HG02885 (cell line): ENCODE measurements around the gene DPP10.
"Not testable (repeated sequence)": the region's sequence is repeated elsewhere in the genome, so short reads cannot be mapped to it uniquely, and the experiment has no call there.

Experiments
- ATAC-seq: cut with Tn5 transposase; IDR thresholded peaks from one replicate; pipeline ENCODE4 v1.9.1; 2021; ENCODE audit warnings: mild to moderate bottlenecking; ENCODE audit not compliant: unreplicated experiment, poor library complexity

The DPP10 gene

DNA sequence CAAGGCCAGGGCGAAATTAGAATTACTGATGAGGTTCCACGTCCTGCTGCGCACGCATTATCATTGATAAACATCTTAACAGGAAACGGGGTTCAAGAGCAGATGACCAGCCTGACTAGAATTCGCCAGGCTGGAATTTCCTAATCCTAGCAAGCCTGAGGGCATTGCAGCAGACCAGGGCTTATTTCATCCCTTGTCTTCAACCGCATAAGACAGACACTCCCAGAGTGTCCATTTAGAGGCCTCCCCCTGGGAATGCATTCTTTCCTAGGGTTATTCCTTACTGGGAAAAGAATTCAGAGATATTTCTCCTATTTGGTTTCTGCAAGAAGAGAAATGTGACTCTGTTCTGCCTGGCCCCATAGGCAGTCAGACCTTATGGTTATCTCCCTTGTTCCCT, 486.8 kb downstream of the DPP10 start:
- ATAC-seq = no peak

DNA sequence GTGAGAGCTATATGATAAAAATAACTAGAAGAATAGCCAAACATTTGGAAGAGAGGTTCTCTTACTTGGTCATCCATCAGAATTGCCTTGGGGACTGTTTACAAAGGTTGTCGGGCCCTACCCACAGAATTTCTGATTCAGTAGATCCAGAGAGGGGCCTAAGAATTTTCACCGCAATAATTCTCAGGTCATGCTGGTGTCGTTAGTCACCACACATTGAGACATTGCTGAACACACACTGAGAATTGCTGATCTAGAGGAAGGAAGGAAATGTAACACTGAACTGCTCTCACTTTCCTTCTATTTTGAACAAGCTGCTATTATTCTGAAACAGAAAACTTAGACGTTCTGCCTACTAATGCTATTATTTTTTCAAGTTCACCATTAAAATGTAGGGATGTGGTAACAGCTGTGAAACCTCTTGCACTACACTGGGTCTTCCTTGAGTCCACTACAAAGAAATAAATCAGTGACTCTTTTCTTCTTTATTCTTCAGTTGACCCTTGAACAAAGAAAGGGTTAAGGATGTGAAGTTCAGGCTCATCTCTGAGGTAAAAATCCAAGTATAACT, 491.3 kb downstream of the DPP10 start:
- ATAC-seq = no peak

DNA sequence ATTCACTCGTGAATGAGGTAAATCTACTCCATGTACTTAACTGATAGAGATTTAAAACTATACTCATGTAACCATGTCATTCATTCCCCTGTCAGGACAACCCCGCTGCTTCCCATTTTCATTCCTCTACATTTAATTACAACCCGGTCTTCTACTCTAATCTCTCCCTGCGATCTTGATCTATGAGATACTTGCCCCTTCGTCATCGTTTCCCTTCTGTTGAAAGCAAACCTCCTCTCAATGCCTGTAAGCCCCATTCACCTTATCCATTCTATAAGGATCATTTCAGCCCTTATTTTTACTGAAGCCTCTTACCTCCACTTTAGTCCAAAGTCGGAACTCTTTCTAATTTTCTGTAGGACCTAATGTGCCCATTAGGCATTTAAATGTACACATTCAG, 492.6 kb downstream of the DPP10 start:
- no peak for ATAC-seq

DNA sequence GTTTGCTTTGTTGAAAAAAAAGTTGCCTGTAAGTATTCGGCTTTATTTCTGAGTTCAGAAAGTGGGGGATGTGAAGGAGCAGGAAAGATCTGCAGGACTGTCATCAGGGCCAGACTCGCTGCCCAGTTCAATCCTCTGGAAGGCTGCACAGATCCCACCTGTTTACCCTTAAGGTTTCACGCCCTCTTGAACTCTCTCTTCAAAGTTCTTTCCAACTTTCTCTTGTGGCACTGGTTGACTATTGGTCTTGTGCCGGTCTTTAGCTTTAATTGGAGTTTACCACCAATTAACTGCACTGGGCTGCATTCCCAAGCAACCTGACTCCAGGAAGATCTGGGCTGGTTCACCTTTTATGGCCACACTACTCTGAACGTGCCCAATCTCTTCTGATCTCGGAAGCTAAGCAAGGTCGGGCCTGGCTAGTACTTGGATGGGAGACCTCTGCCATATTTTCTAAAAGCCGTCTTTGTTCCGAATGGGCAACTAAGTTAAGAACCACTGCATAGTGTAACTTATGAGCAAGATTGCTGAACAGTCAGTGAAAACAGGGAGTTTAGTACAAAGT, 495.0 kb downstream of the DPP10 start:
- no peak for ATAC-seq

DNA sequence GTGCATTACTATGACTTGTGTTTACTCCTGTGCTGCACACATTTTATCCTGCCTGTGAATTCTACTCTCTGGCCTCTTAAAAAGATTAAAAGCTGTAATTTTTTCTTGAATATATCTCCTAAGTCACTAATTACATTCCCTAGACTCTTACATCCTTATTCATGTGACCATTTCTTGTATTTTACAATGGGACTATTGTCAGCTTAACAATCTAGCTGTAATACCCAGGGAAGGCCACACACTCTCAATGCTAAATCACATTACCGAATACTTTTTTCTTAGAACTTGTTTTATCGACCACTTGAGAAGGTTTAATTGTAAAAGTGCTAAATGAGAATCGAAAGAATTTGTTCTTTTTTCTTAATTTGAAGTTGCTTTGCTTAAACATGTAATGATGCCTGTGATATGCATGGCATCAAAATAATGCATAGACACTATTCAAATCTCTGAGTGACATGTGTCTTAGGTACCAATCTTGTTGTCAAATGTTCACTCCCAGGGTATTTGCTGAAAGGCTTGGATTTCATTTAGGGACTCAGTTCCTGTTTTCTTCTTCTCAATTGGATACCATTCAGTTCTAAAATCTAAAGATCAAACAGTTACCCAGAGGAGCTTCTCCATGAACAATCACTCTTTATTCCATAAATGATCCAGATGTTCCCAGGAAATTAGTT, 498.5 kb downstream of the DPP10 start:
- no peak for ATAC-seq

DNA sequence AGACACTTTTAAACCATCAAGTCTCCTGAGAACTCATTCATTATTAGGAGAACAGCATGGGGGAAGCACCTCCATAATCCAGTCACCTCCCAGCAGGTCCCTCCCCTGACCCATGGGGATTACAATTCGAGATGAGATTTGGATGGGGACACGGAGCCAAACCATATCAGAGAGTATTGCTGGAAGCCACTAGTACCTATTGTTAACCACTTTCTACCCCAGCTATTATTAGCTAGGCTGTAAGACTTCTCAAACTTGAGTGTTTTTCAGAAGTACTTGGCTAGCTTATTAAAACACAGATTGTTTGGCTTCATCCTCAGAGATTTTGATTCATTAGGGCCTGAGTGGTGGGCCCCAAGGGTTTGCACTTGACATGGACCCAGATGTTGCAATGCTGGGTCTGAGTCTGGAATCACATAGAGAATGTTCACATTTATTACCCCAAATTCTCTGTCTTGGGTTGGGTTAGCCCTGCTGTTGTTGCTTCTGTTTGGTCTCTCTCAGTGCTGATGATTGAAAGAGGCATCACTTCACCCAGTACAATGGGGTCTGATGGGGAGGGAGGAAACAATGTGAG, 506.9 kb downstream of the DPP10 start:
- no peak for ATAC-seq

DNA sequence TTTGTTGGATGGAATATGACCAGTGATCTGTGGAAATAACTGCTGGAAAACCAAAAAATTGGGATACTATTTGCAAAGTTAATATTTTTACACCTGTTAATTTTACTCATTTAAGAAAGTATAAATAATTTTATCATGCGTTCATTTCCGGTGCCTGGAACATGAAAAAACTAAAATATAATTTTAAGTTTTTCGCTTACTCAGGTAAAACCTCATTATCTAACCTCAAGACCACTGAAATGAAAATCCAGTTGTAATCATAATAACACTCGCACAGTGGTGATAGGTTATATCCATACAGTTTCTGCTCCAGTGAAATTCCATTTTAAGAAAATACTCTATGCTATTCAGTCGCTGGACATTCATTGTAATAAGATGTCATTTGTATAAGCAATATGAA, 517.9 kb downstream of the DPP10 start:
- ATAC-seq = no peak

DNA sequence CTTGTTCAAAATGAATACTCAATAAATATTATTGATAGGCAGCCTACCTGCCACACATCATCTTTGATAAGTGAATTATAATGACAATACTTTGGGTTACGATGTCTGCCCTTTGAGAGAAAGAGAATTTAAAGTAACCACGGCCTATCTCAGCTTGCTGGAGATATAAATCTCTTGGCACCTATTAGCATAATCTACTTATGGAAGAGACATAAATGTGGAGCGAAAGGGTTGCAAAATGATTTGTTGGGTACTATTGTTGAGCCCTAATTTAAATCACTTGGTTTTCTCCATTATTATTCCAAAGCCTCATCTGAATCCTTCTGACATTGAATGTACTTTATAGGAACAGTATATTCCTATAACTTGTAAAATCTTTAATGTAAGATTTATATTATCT, 520.1 kb downstream of the DPP10 start:
- ATAC-seq = no peak

DNA sequence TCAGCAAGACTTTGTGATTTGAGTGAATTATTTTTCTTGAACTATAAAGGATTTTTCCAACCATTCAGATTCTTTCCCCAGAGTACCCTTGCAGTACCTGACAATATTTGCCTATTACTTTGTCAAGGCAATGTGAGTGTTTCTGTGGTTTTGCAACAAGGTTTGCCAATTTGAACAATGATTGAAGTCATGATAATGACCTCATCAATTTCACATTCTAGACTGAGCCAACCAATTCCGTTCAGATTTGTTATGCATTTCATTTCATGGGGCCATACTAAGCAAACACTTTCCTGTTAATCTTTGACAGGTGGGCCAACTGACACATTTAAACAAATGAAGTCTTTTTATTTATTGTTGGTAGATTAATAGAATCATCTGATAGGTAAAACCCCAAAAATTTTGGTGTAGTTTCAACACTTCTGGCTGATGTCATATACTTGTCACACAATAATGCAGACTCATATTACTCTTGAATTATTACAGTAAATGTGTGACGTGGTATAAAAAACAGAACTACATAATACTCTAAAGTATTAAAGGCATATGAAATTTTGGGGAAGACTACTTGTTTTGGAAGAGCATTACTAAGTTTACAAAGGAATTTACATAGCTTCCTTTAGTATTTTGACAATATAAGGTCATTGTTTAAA, 526.4 kb downstream of the DPP10 start:
- ATAC-seq = no peak

DNA sequence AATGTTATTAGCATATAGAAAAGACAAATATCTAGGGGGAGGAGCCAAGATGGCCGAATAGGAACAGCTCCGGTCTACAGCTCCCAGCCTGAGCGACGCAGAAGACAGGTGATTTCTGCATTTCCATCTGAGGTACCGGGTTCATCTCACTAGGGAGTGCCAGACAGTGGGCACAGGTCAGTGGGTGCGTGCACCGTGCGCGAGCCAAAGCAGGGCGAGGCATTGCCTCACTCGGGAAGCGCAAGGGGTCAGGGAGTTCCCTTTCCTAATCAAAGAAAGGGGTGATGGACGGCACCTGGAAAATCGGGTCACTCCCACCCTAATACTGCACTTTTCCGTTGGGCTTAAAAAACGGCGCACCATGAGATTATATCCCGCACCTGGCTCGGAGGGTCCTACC, 561.9 kb downstream of the DPP10 start:
- ATAC-seq = not testable (repeated sequence)

DNA sequence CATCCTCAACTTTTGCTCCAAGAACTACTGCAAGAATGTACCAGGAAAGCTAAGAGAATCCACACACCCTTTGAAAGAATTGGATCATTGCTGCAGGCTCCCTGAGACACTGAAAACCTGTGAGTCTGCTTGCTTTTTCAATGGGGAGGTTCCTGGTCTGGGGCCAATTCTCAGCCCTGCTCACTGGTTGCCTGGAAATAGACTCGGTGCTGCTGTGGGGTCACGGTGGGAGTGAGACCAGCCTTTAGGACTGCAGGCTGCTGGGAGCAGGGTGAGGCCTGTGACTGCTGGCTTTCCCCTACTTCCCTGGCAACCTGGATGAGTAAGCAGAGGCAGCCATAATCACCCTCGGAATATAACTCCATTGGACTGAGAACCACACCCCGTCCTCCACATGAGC, 569.3 kb downstream of the DPP10 start:
- no peak for ATAC-seq

DNA sequence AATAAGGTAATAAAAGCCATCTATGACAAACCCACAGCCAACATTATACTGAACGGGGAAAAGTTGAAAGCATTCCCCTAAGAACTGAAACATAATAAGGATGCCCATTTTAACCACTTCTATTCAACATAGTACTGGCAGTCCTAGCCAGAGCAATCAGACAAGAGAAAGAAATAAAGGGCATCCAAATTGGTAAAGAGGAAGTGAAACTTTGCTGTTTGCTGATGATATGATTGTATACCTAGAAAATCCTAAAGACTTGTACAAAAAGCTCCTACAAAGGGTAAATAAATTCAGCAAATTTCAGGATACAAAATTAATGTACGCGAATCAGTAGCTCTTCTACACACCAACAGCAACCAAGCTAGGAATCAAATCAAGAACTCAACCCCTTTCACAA, 579.6 kb downstream of the DPP10 start:
- not testable (repeated sequence) for ATAC-seq

DNA sequence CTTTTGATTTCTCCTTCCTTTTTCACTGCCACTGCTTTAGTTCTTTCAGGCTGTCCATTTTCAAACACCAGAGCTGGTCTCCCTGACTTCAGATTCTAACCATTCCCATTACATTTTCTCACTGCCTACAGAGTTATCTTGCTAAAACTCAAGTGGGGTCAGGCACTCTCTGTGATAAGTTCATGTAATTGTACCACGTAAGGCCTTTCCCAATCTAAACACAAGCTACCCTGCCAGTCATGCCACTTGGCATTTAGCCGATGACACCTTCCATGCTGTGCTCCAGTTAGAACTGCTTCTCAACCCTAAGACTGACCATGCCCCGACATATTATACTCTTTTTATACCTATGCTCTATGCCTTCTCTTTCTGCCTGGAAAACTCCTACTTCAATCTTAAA, 592.4 kb downstream of the DPP10 start:
- no peak for ATAC-seq

DNA sequence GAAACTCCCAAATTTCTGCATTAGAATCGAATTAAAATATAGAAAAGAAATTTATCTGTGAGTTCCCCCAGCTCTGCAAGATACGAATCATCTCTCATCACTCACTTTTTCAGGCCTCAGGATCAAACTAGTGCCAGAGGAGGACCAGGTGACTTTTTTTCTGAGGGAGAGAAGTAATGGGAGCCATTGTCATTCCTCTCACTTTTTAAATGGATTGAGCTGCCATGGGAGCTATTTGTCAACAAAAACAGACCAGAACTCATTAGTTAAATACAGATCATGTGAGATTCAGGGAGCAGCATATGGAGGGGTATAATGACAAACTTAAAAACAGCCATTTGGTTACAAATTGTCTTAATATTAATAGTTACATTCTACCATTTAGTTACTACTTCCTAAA, 594.4 kb downstream of the DPP10 start:
- no peak for ATAC-seq

DNA sequence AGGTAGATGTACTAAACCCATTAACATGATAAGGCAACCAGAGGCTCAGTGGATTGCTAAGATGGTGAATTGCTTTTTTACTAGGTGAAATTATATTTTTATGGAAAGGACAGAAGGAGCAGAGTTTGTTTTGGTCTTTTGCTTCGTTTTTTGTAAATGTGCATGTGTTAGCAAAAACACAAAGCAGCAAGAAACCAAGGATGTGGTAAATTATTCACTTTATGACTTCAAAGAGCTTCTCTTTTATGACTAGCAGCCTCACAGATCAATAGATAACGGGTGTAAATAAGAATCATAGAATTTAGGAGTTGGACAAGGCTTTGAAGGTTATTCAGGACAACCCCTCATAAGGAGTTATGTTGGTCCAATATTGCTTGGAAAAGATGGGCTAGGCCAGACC, 615.0 kb downstream of the DPP10 start:
- no peak for ATAC-seq

DNA sequence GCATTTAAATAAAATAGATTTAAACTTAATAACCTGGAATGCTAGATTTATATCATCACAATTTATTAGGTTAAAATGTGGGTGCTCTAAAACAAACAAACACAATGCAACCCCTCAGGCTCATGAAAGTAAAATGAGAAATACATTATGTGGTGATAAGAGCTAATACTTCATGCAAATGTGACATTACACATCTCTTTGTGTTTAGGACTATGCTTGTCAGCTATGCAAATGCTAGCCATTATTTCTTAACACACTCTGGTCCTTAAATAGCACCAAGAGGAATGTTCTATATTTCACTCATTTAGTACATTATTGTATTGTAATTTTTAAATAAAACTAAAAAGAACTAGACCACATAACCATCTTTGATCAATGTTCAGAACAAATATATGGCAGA, 627.6 kb downstream of the DPP10 start:
- ATAC-seq = no peak

DNA sequence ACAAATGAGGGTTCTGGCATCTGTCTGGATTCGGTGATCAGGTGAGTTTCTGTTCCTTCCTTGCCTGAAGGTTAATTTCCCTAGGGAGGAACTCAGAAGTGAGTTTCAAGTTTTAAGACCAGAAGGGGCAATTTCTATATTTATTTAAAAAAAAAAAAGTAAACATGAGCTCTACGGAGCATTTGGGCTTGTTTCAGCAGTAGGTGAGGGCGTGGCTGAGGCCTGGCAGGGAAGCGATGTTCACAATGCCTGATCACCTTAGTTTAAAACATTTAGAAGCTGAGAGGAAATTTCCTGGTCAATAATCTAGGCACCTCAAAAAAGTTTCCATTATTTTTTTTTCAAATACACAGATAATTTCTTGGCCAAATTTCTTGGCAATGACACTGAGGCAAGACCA, 629.1 kb downstream of the DPP10 start:
- ATAC-seq = no peak

DNA sequence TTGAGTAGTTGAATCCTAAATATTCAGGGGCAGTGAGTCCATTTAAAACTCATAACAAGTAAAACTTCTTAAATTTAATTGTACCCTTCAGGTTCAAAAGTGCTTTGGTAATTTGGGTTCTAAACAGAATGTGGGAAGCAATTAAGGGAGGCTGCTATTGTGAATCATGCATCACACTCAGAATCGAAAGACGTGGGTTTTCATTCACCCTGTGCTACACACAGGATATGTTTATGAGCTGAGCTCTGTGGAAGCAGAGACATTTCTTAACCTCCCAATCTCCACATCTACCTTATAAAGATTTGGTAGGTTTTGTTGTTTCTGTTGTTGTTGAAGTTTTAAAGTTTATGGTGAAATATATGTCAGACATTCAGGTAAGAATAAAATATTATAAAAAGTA, 633.4 kb downstream of the DPP10 start:
- no peak for ATAC-seq

DNA sequence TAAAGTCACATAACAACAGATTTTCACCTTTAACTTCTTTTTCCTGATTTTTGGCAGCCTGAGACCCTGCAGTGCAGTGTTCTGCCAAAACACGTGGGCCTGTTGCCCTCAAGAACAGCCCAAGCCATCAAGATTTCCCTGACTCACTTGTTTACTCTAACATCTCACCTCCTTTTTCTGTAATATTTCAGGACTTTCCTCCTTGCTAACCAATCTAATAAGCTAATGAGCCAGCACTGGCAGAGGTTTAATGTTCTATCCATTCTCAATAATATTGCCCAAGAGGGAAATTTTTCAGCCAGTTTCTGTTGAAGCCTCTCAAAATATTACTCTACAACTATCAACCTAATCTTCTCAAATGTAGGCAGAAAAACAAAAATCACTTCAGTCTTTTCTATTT, 635.2 kb downstream of the DPP10 start:
- no peak for ATAC-seq

DNA sequence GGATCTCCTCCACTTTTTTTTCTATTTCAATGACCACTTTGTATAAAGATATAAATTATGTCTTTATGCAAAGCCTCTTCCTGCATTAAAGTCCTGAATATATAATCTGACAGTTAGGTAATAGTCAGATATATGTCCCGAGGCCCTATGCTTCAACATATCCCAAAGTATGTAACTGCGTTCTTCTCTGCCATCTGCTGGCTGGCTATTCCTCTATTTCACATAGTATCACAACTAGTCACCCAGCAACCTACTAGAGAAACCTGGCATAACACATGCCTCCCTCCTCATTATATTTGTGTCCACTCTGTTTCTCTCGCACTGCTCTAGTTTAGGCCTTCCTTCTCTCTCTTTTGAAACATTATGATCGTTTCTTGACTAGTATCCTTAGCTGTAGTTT, 640.8 kb downstream of the DPP10 start:
- ATAC-seq = no peak

DNA sequence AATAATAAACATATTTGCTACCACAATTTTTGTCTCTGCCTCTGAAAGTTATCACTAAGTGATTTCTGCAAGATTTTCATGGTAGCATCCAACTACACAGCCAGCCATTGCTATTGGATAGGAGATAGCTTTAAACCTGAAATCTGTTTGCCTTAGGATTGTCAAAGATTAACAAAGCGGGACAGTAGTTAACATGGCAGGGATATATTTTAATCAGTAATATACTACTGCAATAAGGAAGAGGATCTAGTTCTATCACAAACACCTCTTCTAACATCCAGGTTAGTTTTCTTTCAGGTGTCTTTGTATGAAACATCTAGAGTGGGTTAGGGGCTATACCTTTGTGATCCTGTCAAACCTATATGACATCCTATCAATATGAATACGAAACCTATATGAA, 641.3 kb downstream of the DPP10 start:
- no peak for ATAC-seq
